ENCODE measurements around the gene PEX26.
"Not testable (repeated sequence)": the region's sequence is repeated elsewhere in the genome, so short reads cannot be mapped to it uniquely, and the experiment has no call there.

The PEX26 gene

DNA sequence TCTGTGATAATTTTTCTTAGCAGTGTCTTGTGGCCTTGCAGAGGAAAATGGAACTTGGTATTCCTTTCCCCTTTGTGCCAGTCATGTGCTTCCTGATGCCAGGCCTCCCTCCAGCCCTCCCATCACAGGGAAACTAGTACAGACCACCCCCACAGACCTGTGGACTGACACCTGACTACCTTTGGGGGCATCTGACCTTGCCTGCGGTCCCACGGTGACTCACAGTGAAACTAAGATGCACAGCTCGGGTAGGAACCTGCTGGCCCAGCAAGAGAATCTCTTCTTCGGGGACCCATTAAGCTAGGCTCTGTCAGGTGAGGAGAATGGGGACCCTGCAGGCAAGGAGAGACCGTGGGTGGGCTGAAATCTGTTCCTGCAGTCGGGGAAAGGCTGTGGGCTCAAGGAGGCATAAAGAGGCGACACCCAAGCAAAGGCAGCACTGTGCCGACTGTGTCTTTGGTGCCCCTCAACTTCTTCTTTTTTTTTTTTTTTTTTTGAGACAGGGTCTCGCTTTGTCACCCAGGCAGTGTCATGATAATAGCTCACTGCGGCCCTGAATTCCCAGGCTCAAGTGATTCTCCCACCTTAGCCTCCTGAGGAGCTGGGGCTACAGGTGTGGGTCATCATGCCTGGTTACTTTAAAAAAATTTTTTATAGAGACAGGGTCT lies 20.8 kb upstream of the PEX26 start:
- no peak for DNase-seq (ENCODE audit: low read depth)

DNA sequence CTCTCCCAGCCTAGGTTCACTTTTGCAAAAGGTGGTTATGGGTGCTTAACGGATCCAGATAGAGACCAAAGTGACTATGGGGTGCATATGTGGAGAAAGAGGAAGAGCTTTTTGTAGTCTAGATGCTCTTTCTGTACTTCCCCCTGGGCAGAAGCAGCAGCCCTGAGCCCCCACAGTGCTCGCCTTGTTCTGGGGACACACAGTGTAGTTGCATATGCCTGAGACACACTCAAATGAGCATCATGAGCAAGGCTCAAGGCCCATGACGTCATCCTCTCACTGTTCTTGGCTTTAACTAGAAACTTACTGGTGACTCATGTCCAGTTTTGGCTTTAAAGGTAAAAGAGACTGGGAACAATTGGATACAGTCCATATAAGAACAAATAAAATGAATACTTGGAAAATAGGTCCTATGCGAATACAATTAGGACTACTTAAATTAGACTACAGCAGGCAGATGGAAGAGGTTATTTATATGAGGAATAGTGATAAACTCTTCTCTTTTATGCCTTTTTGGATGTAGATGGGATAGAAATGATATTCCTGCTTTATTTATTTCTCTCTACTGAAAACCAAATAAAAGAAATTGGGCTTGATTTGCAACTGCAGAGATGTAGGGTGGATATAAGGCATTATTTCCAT lies 20.1 kb upstream of the PEX26 start:
- peak; percentile 99 for DNase-seq (ENCODE audit: low read depth)

DNA sequence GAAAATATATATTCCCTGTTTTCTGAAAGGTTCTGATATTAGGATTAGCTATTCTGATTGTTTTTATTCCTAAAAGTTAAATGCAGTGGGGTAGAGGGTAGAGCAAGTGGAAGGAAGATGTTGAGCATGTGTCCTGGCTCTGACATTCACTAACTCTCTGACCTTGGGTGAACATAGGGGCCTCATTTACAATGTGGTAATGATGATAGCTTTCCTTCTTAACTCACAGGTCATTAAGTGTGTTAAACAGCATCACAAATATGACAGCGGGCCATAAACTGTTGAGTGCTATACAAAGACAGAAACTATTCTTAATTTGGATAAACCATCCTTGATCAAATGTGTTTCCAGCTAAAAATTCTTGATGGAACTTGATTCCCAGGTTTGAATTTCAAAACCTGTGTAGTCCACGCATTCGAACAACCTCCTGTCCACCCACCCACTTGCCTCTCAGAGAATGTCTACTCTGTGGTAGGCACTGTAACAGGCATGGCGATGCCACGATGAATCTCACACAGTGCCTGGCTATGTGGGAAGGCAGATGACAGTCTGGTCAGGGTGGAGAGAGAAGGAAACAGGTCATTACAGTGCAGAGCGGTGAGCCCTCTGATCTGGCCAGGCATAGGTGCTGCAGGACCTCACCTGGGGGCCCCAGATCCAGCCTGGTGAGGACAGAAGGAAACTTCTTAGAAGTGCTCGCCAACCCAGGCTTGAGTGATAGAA lies 19.3 kb upstream of the PEX26 start:
- DNase-seq (ENCODE audit: low read depth), result no peak

GRCh38 chr22:18059094-18059417 lies 18.7 kb upstream of the PEX26 start:
- DNase-seq (ENCODE audit: low read depth), result no peak

GRCh38 chr22:18059473-18059872 lies 18.3 kb upstream of the PEX26 start:
- no peak for DNase-seq (ENCODE audit: low read depth)

GRCh38 chr22:18059991-18060390 lies 17.8 kb upstream of the PEX26 start:
- DNase-seq (ENCODE audit: low read depth), result no peak

- DNase-seq (ENCODE audit: low read depth), result no peak
These were observed 16.9 kb upstream of the PEX26 start for GRCh38 chr22:18060646-18061620.

DNA sequence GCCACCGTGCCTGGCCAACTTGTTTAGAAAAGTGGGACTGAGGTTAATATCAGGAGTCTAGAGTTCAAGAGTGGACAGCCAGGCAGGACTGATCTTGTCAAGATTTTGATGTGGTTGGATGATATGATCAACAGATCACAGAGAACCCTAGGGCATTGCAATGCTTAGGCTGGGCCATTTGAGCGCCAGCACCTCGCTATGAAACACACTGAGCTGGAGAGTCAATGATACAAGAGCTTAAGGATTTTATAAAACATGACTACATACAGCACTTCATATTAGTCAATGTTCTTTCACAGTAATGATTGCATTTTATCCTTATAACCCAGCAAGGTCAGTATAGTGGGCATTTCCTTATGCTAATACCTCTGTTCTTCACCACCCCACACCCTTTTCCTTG lies 15.4 kb upstream of the PEX26 start:
- DNase-seq (ENCODE audit: low read depth), result no peak

DNA sequence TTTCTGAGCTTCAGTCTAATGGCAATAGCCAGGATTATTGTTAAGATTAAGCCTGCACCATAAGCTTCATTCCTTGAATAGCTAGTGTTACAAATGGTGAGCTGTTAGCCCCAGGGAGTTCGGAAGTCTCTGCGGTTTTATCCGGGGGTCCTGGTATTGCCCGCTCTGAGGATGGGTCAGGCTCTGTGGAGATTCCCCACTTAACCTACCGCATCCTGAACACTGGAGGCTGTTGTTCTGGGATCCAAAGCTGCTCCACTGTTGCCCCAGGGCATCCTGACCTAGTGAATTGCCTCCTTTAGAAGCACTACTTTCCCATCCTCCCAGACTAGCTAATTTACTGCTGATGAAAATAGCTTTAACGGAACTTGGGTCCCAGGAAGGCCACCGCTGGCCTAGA lies 14.5 kb upstream of the PEX26 start:
- DNase-seq (ENCODE audit: low read depth), result no peak

DNA sequence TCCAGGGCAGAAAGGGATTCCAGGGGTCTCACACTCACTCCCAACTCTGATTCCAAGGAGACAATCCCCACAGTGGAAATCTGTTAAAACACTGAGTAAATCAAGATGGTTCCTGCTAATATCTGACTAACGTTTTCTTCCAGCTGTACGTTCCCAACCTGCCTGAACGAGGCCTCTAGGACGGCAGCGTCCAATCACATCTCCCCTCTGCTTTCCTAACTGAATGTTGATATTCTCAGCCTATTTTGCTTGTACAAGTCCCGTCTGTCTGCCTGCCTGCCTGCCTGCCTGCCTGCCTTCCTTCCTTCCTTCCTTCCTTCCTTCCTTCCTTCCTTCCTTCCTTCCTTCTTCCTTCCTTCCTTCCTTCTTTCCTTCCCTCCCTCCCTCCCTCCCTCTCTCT lies 14.1 kb upstream of the PEX26 start:
- DNase-seq (ENCODE audit: low read depth), result not testable (repeated sequence)

DNA sequence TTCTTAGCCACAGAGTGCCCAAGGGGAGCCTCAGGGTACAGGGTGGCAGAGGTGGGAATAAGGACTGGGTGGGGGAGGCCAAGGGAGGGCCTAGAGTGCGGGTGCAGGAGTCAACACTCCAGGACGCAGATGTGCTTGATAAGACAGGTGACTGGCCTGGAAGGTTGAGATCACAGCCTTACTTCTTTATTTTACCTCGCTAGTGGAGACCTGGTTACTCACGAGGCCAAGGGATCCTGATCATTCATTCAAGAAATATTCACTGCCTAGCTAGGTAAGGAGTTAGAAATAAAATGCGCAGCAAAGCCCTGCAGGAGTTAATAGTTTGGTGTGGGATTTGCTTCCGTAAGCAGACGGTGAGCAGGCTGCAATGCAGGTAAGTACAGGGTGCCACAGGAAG lies 13.2 kb upstream of the PEX26 start:
- no peak for DNase-seq (ENCODE audit: low read depth)

GRCh38 chr22:18065256-18065655 lies 12.5 kb upstream of the PEX26 start:
- DNase-seq (ENCODE audit: low read depth), result no peak

- no peak for DNase-seq (ENCODE audit: low read depth)
These were observed 11.5 kb upstream of the PEX26 start for GRCh38 chr22:18066181-18066859.

- DNase-seq (ENCODE audit: low read depth), result no peak
These were observed 10.7 kb upstream of the PEX26 start for GRCh38 chr22:18067121-18067520.

GRCh38 chr22:18067548-18068341 lies 10.0 kb upstream of the PEX26 start:
- no peak for DNase-seq (ENCODE audit: low read depth)

GRCh38 chr22:18068381-18068988 lies 9.3 kb upstream of the PEX26 start:
- no peak for DNase-seq (ENCODE audit: low read depth)

GRCh38 chr22:18069041-18069440 lies 8.7 kb upstream of the PEX26 start:
- DNase-seq (ENCODE audit: low read depth), result no peak

GRCh38 chr22:18070041-18070440 lies 7.7 kb upstream of the PEX26 start:
- no peak for DNase-seq (ENCODE audit: low read depth)

- DNase-seq (ENCODE audit: low read depth), result no peak
These were observed 7.1 kb upstream of the PEX26 start for GRCh38 chr22:18070556-18071306.
